Cardiac muscle cell (in vitro differentiated cells and primary cell): ENCODE measurements around the gene MAN1C1. TPM values are rescaled to one million over a fixed set of nuclear protein-coding genes. Genes with fewer than 3 reads are reported as not detected.

Experiments used
- DNase-seq, 2 donors: peaks; one replicate each; pipeline versions ENCODE4 v3.0.0 to v3.0.0-alpha.2; 2010 to 2017; ENCODE audit warnings: low read depth in 1 of 2, low spot score in 1 of 2
- H3K27ac ChIP-seq: fragments of 200-600 bp; sonication (generic); 2 replicates; pipeline ENCODE4 v1.5.1; 2016
- H3K27me3 ChIP-seq: fragments of 200-600 bp; sonication (generic); 2 replicates; pipeline ENCODE4 v1.6.0; 2016; ENCODE audit warnings: control low read depth
- H3K36me3 ChIP-seq: fragments of 200-600 bp; sonication (generic); 2 replicates; pipeline ENCODE4 v1.5.1; 2016; ENCODE audit warnings: control low read depth
- H3K4me1 ChIP-seq: fragments of 200-600 bp; sonication (generic); 2 replicates; pipeline ENCODE4 v1.8.1; 2017; ENCODE audit warnings: low read depth, mild to moderate bottlenecking, mixed run types
- H3K4me3 ChIP-seq: fragments of 200-600 bp; sonication (generic); 2 replicates; pipeline ENCODE4 v1.5.1; 2016; ENCODE audit warnings: mild to moderate bottlenecking
- H3K9me3 ChIP-seq: fragments of 200-600 bp; sonication (generic); 2 replicates; pipeline ENCODE4 v1.5.1; 2017; ENCODE audit warnings: low read depth, mild to moderate bottlenecking, control low read depth
- CTCF ChIP-seq: IDR thresholded peaks from 2 replicates; pipeline ENCODE4 v1.5.1; 2012; ENCODE audit warnings: low read depth, mild to moderate bottlenecking, low read length
- polyA plus RNA-seq: library from polyadenylated mRNA; unstranded; fragments of >200 nt; fragmentation: Nextera tagmentation; extraction: Ambion mirVana; gene quantifications from 2 replicates; pipeline ENCODE4 v1.2.1, GENCODE V29; 2016
- total RNA-seq: library from RNA; depleted of rRNA; stranded (reverse); fragments of >200 nt; gene quantifications from 2 replicates; pipeline ENCODE4 v1.2.3, GENCODE V29; 2016

MAN1C1 gene
- total and polyA plus RNA-seq, 2 experiments from 2014 or later, result 88.8 to 118 TPM

- Histone ChIP-seq H3K4me3 (peak overlapping the region; percentile 76), H3K4me1 (peaks cover 37% of the 10 kb centered on the region), H3K9me3 (no peaks in the 10 kb centered on the region), H3K36me3 (no peaks in the 10 kb centered on the region), H3K27me3 (no peaks in the 10 kb centered on the region), H3K27ac (peak overlapping the region; percentile 95)
- TF ChIP-seq CTCF, result no peak
- peak; percentile 51 to 71 for DNase-seq
Observed at GRCh38 chr1:25820247-25821111, 203.9 kb downstream of the MAN1C1 start.

GRCh38 chr1:25821112-25821476, 204.5 kb downstream of the MAN1C1 start:
- Histone ChIP-seq H3K27me3 (no peaks in the 10 kb centered on the region), H3K4me1 (peaks cover 37% of the 10 kb centered on the region), H3K4me3 (peak overlapping the region; percentile 76), H3K9me3 (no peaks in the 10 kb centered on the region), H3K27ac (peak overlapping the region; percentile 95), H3K36me3 (no peaks in the 10 kb centered on the region)
- no peak for TF ChIP-seq CTCF
- DNase-seq, result no peak

- no peaks in the 10 kb centered on the region for H3K9me3 ChIP-seq
- DNase-seq, result peak in 1 of 2 donors; percentile 32
- H3K27ac ChIP-seq, result peak overlapping the region; percentile 95
- TF ChIP-seq CTCF, result no peak
- H3K4me1 ChIP-seq, result peaks cover 37% of the 10 kb centered on the region
- no peaks in the 10 kb centered on the region for H3K27me3 ChIP-seq
- peaks cover 3% of the 10 kb centered on the region for H3K36me3 ChIP-seq
- H3K4me3 ChIP-seq, result peak overlapping the region; percentile 76
Observed at GRCh38 chr1:25821630-25822091, 205.1 kb downstream of the MAN1C1 start.

- Histone ChIP-seq H3K4me3 (no peak overlapping the region), H3K4me1 (peaks cover 34% of the 10 kb centered on the region), H3K27ac (no peak overlapping the region), H3K9me3 (no peaks in the 10 kb centered on the region), H3K36me3 (peaks cover 29% of the 10 kb centered on the region), H3K27me3 (no peaks in the 10 kb centered on the region)
- no peak for DNase-seq
- no peak for TF ChIP-seq CTCF
Observed at GRCh38 chr1:25825605-25826004, 209.0 kb downstream of the MAN1C1 start.

- TF ChIP-seq CTCF, result no peak
- Histone ChIP-seq H3K4me1 (peaks cover 26% of the 10 kb centered on the region), H3K4me3 (no peak overlapping the region), H3K9me3 (no peaks in the 10 kb centered on the region), H3K27ac (no peak overlapping the region), H3K36me3 (peaks cover 38% of the 10 kb centered on the region), H3K27me3 (no peaks in the 10 kb centered on the region)
- DNase-seq, result no peak
Observed at GRCh38 chr1:25826571-25826970, 210.0 kb downstream of the MAN1C1 start.
